T-helper 2 cell treated with Interferon-gamma antibody and Interleukin-4, amounts not matched to agents 5 μg/mL and 100 μg/mL, for 36 hours (primary cell): ENCODE data around the gene OST4.

ENCODE experiments used
- DNase-seq: peaks from one replicate; pipeline ENCODE4 v3.0.0; 2021; ENCODE audit warnings: low spot score
- H3K27ac Mint-ChIP-seq: one replicate; pipeline ENCODE4 v1.8.0; 2021; ENCODE audit warnings: mild to moderate bottlenecking, mixed read lengths
- H3K27me3 Mint-ChIP-seq: one replicate; pipeline ENCODE4 v1.8.0; 2021; ENCODE audit warnings: low read depth, mixed read lengths
- H3K36me3 Mint-ChIP-seq: one replicate; pipeline ENCODE4 v1.8.0; 2021; ENCODE audit warnings: low read depth, mixed read lengths
- H3K4me1 Mint-ChIP-seq: one replicate; pipeline ENCODE4 v1.8.0; 2021; ENCODE audit warnings: low read depth, mixed read lengths
- H3K4me3 Mint-ChIP-seq: one replicate; pipeline ENCODE4 v1.8.0; 2022; ENCODE audit warnings: mild to moderate bottlenecking, moderate library complexity, mixed read lengths
- H3K9me3 Mint-ChIP-seq: one replicate; pipeline ENCODE4 v1.8.0; 2021; ENCODE audit warnings: mixed read lengths

Gene OST4

DNA sequence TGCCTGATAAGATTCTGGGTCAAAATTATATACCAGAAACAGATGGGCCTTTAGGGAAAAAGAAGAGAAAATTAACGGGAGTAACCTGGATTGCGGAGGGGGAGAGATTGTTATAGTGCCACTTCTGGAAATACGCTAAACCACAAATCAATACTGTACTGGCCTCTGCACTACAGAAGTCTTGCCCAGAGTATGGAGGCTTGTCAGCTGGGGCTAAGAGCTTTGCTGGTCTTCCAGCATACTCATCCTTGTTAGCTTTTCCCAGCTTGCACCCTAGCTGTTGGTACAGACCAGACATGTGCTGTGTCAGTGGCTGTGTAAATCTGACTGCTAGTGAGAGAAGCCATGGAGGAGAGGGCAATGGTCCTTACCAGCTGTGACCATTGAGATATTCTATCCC is 11.1 kb downstream of the OST4 start:
- H3K9me3 Mint-ChIP-seq = no peaks in the 10 kb centered on the region
- no peaks in the 10 kb centered on the region for H3K4me1 Mint-ChIP-seq
- no peak overlapping the region for H3K4me3 Mint-ChIP-seq
- peaks cover 28% of the 10 kb centered on the region for H3K36me3 Mint-ChIP-seq
- DNase-seq = no peak
- H3K27me3 Mint-ChIP-seq = no peaks in the 10 kb centered on the region
- H3K27ac Mint-ChIP-seq = no peak overlapping the region

DNA sequence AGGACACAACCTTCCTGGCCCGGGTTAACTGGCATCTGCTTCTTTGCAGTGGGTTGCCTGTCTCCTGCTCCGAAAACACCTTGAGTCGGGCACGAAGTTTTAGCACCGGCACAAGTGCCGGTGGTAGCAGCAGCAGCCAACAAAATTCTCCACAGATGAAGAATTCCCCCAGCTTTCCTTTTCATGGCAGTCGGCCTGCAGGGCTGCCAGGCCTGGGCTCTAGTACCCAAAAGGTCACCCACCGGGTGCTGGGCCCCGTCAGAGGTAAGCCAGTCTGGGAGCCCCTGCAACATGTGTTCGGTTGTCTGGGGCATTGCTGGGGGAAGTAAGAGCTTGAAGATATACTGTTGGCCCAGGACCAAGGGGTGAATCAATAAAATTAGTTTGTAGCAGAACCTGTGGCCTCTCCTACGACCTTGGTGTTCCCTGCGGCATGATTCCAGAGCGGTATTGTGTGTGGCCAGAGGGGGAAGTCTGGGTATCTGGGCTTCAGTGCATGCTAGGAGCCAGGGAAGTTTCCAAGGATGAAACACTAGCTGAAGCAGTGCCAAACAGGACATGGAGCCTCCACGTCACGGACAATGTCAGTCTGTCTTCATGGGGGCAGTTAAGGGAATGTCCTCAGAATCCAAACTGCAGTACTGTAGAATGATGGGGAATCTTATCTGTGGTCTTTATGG is 12.2 kb downstream of the OST4 start:
- Mint-ChIP-seq H3K9me3 (no peaks in the 10 kb centered on the region), H3K27ac (no peak overlapping the region), H3K4me3 (no peak overlapping the region), H3K4me1 (peaks cover 2% of the 10 kb centered on the region), H3K27me3 (no peaks in the 10 kb centered on the region), H3K36me3 (peaks cover 33% of the 10 kb centered on the region)
- DNase-seq = no peak

DNA sequence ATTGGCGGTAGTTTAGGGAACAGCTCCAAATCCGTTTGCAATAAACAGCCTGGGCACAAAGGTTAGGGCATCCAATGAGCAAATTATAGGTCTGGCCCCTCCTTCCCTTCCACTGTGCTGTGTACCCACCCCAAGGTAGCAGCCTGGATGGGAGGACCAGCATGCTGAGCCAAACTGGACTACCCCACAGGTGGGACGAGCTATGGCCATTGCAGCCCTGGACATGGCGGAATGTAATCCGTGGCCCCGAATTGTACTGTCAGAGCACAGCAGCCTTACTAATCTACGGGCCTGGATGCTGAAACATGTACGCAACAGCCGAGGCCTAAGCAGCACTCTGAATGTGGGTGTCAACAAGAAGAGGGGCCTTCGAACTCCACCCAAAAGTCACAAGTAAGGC is 13.2 kb downstream of the OST4 start:
- H3K36me3 Mint-ChIP-seq = peaks cover 32% of the 10 kb centered on the region
- no peaks in the 10 kb centered on the region for H3K27me3 Mint-ChIP-seq
- no peaks in the 10 kb centered on the region for H3K9me3 Mint-ChIP-seq

DNA sequence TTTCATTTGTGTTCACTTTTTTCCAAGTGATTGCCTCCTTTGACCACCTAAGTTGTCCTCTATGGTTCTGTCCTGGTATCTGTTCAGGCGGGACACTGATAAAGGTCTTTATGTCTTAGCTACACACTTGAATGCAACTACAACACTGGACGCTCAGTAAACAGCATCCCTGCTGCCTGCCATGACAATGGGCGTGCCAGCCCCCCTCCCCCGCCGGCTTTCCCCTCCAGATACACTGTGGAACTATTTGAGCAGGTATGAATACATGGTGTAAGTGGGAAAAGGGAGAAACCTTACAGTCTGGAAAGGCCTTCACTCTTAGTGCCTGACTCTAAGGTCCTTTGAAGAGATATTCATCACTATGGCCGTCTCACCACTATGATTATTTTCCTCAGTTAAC is 14.3 kb downstream of the OST4 start:
- Mint-ChIP-seq H3K27me3 (no peaks in the 10 kb centered on the region), H3K4me3 (no peak overlapping the region), H3K36me3 (peaks cover 26% of the 10 kb centered on the region), H3K9me3 (no peaks in the 10 kb centered on the region), H3K4me1 (peaks cover 10% of the 10 kb centered on the region), H3K27ac (no peak overlapping the region)
- DNase-seq = no peak

More for the DNA sequence above, 13.2 kb downstream of the OST4 start:
- H3K27ac Mint-ChIP-seq = no peak overlapping the region
- H3K4me3 Mint-ChIP-seq = no peak overlapping the region
- DNase-seq = no peak
- peaks cover 4% of the 10 kb centered on the region for H3K4me1 Mint-ChIP-seq

DNA sequence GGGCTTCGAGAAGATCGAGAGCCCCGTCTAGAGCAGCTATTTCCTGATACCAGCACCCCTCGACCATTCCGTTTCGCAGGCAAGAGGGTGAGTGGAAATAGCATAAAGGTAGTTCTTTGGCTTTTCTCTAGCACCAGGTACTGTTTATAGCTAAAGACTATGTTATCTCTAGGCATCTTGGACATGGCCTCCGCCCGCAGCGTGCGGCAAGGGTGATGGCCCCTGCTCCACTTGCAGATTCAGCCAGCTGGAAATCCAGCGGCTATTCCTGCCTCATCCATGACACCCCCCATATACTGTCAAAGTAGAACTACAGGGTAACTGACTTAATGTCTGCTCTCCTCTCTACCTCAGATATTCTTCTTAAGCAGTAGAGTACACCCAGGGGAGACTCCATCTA is 16.7 kb downstream of the OST4 start:
- Mint-ChIP-seq H3K36me3 (peaks cover 32% of the 10 kb centered on the region), H3K27ac (no peak overlapping the region)

DNA sequence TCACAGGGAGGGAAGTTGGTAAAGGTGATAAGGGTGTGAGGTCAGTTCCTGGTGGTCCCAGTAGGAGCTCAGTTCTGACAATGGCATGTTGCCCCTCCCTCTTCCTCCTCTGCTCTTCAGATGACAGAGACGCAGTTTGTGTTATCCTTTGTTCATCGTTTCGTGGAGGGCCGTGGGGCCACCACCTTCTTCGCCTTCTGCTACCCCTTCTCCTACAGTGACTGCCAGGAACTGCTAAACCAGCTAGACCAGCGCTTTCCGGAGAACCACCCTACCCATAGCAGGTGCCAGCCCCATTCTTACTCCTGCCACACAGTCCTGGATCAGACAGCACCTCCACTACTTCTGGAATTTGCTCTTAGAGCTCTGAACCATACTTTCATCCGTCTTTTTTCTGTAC is 17.7 kb downstream of the OST4 start:
- Mint-ChIP-seq H3K4me3 (peak overlapping the region; percentile 1), H3K27me3 (peaks cover 7% of the 10 kb centered on the region), H3K27ac (no peak overlapping the region), H3K36me3 (peaks cover 29% of the 10 kb centered on the region), H3K9me3 (no peaks in the 10 kb centered on the region), H3K4me1 (peaks cover 26% of the 10 kb centered on the region)
- DNase-seq = no peak

More for the DNA sequence above, 16.7 kb downstream of the OST4 start:
- H3K9me3 Mint-ChIP-seq = no peaks in the 10 kb centered on the region
- peaks cover 20% of the 10 kb centered on the region for H3K4me1 Mint-ChIP-seq
- no peak overlapping the region for H3K4me3 Mint-ChIP-seq
- H3K27me3 Mint-ChIP-seq = peaks cover 7% of the 10 kb centered on the region
- no peak for DNase-seq

DNA sequence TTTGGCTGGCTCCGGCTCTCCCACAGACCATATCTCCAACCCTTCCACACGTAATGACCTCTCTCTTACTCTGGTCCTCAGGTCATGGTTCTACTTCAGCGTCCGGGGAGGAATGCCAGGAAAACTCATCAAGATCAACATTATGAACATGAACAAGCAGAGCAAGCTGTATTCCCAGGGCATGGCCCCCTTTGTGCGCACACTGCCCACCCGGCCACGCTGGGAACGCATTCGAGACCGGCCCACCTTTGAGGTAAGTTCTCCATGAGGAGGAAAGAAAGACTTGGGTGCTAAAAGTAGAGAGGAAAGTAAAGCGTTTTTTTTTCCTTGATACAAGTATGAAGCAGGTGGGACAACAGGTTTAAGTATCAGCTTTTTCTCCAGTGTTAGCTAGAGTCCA is 18.1 kb downstream of the OST4 start:
- Mint-ChIP-seq H3K9me3 (no peaks in the 10 kb centered on the region), H3K27me3 (peaks cover 7% of the 10 kb centered on the region), H3K4me1 (peaks cover 26% of the 10 kb centered on the region), H3K27ac (peak overlapping the region; percentile 9), H3K4me3 (peak overlapping the region; percentile 18), H3K36me3 (peaks cover 29% of the 10 kb centered on the region)
- no peak for DNase-seq

DNA sequence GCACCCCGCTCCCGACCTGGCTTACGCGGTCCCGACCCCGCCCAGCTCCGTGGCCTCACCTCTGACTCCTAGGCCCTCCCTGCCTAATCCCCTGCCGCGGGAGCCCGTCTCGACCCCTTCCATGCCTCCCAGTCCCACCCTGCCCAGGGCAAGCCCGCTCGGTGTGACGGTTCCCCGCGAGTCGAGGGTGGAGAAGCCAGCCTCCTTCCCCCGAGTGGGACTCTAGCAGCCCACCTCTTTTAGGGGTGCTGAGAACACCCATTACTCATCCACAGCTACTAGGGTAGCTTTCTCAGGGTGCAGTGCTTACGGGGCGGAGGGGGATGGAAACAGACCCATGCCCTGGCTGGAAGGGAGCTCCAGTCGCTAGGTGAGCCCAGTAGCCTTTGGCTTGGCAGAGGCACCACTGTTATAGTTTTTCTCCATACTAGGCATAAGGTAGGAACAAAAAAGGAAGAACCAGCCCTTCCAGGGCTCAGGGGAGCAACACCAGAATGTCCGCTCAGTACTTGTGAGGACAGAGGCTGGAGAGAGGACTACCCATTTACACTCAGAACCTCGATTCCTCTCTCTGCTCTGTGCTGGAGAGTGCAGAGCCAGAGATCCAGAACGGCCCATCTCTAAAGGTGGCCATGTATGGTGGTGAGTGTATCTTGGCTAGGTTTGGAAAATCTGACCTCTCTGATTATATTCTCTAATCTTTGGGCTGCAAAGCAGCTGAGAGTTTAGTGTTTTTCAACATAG is 19.4 kb downstream of the OST4 start:
- peaks cover 7% of the 10 kb centered on the region for H3K27me3 Mint-ChIP-seq
- no peak for DNase-seq
- H3K9me3 Mint-ChIP-seq = no peaks in the 10 kb centered on the region
- peak overlapping the region; percentile 88 for H3K4me3 Mint-ChIP-seq
- peaks cover 27% of the 10 kb centered on the region for H3K4me1 Mint-ChIP-seq
- peak overlapping the region; percentile 86 for H3K27ac Mint-ChIP-seq
- H3K36me3 Mint-ChIP-seq = peaks cover 30% of the 10 kb centered on the region

DNA sequence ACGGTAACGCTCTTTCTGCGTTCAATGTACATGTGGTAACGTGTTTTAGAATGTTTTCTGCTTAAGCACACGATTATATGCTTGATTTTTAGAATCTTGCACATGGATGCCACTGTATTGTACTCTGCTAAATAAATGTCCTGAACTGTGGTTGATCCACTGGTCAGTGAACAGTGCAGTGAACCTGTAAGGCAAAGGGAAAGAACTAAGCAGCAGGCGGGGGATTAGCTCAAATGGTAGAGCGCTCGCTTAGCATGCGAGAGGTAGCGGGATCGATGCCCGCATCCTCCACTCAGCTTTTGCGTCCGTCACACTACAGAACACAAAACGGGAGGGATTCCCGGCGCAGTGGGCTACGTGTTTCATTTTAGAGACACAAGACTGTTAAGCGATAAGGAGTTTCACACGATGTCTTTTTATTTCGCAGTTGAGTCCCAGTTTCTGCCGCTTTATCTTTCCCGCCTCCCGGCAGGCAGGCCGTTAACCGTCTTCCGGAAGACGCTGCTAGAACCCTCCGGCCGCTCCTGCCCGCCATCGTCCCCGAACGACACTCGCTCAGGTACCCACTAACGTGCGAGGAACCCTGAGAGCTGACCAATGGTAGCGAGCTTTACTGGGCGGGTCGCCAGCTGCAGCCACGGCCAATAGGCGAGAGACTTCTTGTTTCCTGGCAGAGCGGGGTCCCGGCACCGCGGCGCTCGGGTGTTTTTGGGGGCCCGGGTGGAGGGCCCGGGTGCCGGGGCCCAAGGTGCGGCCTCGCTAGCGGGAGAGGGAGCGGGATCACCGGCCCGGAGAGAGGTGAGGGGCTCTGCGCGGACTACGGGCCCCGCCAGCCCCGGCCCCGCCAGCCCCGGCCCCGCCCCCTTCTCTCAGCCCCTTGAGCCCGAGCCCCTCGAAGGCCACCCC is 20.2 kb downstream of the OST4 start, which contains the start of gene AGBL5:
Gene AGBL5, plus strand, starts transcription at position 673 of the 906 bp plus-strand sequence. CDS start 1,291 bp downstream, outside the sequence.
- Mint-ChIP-seq H3K27me3 (peaks cover 7% of the 10 kb centered on the region), H3K27ac (peak within 1 kb of the TSS; percentile 100), H3K9me3 (no peaks in the 10 kb centered on the region), H3K4me1 (peaks cover 27% of the 10 kb centered on the region), H3K4me3 (peak within 1 kb of the TSS; percentile 97), H3K36me3 (peaks cover 27% of the 10 kb centered on the region)
- peak; percentile 94 for DNase-seq

DNA sequence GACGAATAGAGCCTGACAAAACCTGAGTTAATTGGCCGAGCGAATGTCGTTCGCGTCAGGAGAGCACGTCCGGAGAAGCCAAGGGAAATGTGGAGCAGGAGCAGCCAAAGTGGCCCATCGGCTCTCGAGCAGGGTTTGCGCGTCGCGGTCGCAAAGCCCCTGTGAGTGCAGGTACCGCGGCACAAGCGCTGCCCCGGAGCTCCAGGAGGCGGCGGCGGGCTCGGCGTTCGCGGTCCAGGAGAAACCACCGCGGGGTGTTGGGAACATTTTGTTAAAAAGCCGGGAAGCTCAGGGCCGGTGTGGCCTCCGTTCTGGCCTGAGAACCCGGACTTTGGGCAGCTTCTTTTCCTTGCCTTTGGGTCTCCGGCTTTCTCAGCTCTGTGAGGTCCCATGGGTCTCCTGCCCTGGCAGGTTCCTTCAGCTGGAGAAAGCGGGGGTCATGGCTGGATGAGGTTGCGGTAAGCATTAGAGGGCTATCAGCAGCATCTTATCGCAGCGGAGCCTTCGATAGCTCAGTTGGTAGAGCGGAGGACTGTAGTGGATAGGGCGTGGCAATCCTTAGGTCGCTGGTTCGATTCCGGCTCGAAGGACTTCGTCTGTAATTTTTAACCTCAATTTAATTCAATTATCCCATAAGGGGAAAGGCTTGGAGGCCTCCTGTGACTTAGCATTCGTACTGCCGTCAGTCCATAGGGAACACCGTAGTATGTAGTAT is 21.0 kb downstream of the OST4 start:
- Mint-ChIP-seq H3K4me3 (peak overlapping the region; percentile 97), H3K4me1 (peaks cover 27% of the 10 kb centered on the region), H3K9me3 (no peaks in the 10 kb centered on the region), H3K27me3 (peaks cover 7% of the 10 kb centered on the region), H3K27ac (peak overlapping the region; percentile 100), H3K36me3 (peaks cover 20% of the 10 kb centered on the region)
- peak; percentile 90 for DNase-seq

DNA sequence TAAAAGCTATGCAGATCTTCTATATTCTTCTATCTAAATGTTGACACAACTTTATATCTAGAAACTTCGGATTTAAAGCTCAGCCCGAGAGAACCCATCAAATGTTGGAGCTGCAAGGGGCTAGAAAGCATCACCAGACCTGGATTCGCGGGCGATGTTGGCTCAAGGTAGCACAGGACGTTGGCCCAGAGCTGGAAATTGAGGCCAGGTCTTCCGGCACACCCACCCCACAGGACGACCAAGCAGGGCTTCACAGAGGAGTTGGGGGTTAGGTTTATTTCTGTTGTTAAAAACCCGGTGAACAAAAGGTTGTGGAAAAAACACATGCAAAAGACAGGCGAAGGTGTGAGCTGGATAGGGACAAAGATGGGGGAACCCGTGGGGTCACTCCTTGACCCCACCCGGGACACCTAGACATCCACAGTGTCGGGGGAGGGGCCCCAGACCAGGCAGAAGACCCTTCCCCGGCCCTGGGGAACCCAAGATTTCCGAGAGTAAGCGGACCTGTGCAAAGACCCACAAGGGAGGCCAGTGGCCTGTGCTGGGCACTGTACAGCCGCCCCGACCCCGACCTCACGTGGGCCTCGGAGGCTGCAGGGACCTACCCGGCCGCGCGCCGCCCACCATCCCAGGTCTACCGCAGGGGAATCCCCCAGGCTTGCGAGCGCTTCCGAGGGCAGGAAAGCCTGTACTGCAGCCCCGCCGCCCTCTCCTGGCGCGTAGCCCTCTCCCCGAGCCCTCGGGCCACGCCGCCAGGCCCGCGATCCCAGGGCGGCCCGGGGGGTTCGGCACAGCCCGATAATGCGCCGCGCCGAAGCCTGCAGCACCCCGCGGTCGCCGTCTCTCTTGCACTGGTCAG is 21.8 kb downstream of the OST4 start:
- peak overlapping the region; percentile 97 for H3K4me3 Mint-ChIP-seq
- H3K27me3 Mint-ChIP-seq = peaks cover 7% of the 10 kb centered on the region
- peaks cover 14% of the 10 kb centered on the region for H3K36me3 Mint-ChIP-seq
- DNase-seq = peak; percentile 77
- H3K27ac Mint-ChIP-seq = peak overlapping the region; percentile 100
- peaks cover 25% of the 10 kb centered on the region for H3K4me1 Mint-ChIP-seq
- no peaks in the 10 kb centered on the region for H3K9me3 Mint-ChIP-seq

DNA sequence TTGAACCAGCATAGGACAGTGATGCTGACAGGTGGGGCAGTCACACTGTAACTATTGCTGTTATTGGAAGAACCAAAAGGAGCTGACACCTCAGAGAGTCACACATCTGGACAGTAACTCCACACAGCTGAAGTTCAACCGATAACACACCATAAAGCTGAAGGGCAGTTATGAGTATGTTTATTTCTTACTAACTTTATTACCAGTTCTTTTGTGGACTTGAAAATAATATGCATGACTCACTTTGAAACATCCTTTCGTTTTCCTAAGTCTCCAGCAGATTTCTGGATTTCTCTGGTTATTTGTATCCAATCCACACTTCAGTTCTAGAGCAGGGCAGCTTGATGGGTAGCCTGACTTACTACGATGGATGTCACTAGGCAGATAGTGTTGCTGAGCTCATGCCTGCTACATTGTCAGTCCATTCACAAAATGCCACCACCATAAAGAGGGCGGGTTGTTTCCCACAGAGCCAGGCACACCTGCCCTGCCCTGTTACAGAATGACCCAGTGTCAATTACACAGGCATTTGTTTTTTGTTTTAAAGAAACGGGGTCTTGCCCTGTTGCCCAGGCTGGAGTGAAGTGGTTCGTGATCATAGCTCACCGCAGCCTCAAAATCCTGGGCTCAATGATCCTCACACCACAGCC is 28.3 kb downstream of the OST4 start:
- H3K4me3 Mint-ChIP-seq = no peak overlapping the region
- no peaks in the 10 kb centered on the region for H3K9me3 Mint-ChIP-seq

More for the DNA sequence above, 28.3 kb downstream of the OST4 start:
- no peak for DNase-seq
- Mint-ChIP-seq H3K4me1 (peaks cover 3% of the 10 kb centered on the region), H3K36me3 (peaks cover 31% of the 10 kb centered on the region), H3K27ac (no peak overlapping the region), H3K27me3 (no peaks in the 10 kb centered on the region)
